K562 (cell line): ENCODE data around the gene USP12. TPM values are rescaled to one million over a fixed set of nuclear protein-coding genes. Genes with fewer than 3 reads are reported as not detected.

Experiments
- ATAC-seq: fragments of 200-7000 bp; cut with Tn5 transposase; 3 replicates; pipeline ENCODE4 v1.9.1; 2020; ENCODE audit warnings: moderate library complexity
- BruUV-seq: library from RNA; stranded (reverse); fragments of 400-500 nt; replicated peaks from 2 replicates; lab custom pipeline; 2021; lab: Mats Ljungman, UMichigan
- CTCF ChIA-PET: fragments of 300-600 bp; formaldehyde crosslinking; extraction: SDS; loops from one replicate; lab custom pipeline; 2021; ENCODE audit warnings: low intra/inter-chr PET ratio; lab: Yijun Ruan, JAX
- POLR2A ChIA-PET: fragments of 300-600, 350-650 bp; sonication (Branson Sonifier 250); formaldehyde crosslinking; extraction: SDS; loops from one replicate; lab custom pipeline; 2021; ENCODE audit warnings: antibody characterized with exemption, inconsistent platforms; lab: Yijun Ruan, JAX
- DNase-seq, 4 experiments: peaks; one replicate each; pipeline versions ENCODE4 v3.0.0 to v3.0.0-alpha.2; 2011 to 2018; ENCODE audit warnings: low spot score in 3 of 4, mixed read lengths in 3 of 4; ENCODE audit errors: extremely low read depth in 1 of 4
- FAIRE-seq: peaks from 2 replicates; lab custom pipeline; 2011; peaks lifted over from hg19 to GRCh38; lab: Jason Lieb, UNC
- H2AFZ ChIP-seq: 2 replicates; pipeline ENCODE4 v1.6.0; 2011; ENCODE audit warnings: low read depth, low read length, control low read depth, inconsistent platforms
- H3K27ac ChIP-seq: fragments of 200-600 bp; 3 replicates; pipeline ENCODE4 v1.8.0; 2011; ENCODE audit warnings: low read depth, mild to moderate bottlenecking, control low read depth, inconsistent platforms, low read length, moderate library complexity, mixed read lengths; ENCODE audit errors: extremely low read depth
- H3K27me3 ChIP-seq, 2 experiments: fragments of 300-600 bp in 1 of 2; 2 replicates in 1 of 2; 3 replicates in 1 of 2; pipeline versions ENCODE4 v1.6.0 to v1.8.0; 2011; ENCODE audit warnings: inconsistent platforms in 2 of 2, low read length in 2 of 2, mild to moderate bottlenecking in 1 of 2, mixed read lengths in 1 of 2, moderate library complexity in 1 of 2; ENCODE audit not compliant: control insufficient read depth in 2 of 2, insufficient read depth in 2 of 2
- H3K36me3 ChIP-seq: fragments of 300-600 bp; 3 replicates; pipeline ENCODE4 v1.8.0; 2011; ENCODE audit warnings: mild to moderate bottlenecking, low read length, inconsistent platforms; ENCODE audit not compliant: control insufficient read depth, insufficient read depth
- H3K4me1 ChIP-seq, 2 experiments: fragments of 200-600 bp in 1 of 2; replicated peaks in 1 of 2; 2 replicates in 1 of 2; 3 replicates in 1 of 2; pipeline versions ENCODE4 v1.5.1 to v1.8.0; 2011; ENCODE audit warnings: inconsistent platforms in 2 of 2, low read length in 2 of 2, mild to moderate bottlenecking in 1 of 2, mixed read lengths in 1 of 2, moderate library complexity in 1 of 2; ENCODE audit not compliant: control insufficient read depth in 2 of 2, insufficient read depth in 2 of 2
- H3K4me2 ChIP-seq: 2 replicates; pipeline ENCODE4 v1.6.1; 2011; ENCODE audit warnings: low read length, control low read depth, inconsistent platforms, mixed read lengths; ENCODE audit not compliant: insufficient read depth
- H3K4me3 ChIP-seq: fragments of 200-600 bp; sonication (generic), shearing (Covaris generic); 2 replicates; pipeline ENCODE4 v1.5.1; 2016; ENCODE audit warnings: control low read depth, inconsistent platforms
- H3K79me2 ChIP-seq: fragments of 200-600 bp; 3 replicates; pipeline ENCODE4 v1.8.0; 2011; ENCODE audit warnings: low read length, inconsistent platforms; ENCODE audit not compliant: control insufficient read depth, insufficient read depth
- H3K9ac ChIP-seq, 2 experiments: 2 replicates each; pipeline versions ENCODE4 v1.6.0 to v1.6.1; 2011; ENCODE audit warnings: low read depth in 2 of 2, low read length in 2 of 2, control low read depth in 1 of 2, inconsistent platforms in 1 of 2, mild to moderate bottlenecking in 1 of 2, mixed read lengths in 1 of 2; ENCODE audit not compliant: insufficient read depth in 1 of 2
- H3K9me1 ChIP-seq: one replicate; pipeline ENCODE4 v1.6.0; 2011; ENCODE audit warnings: inconsistent platforms, mild to moderate bottlenecking, low read length, moderate library complexity; ENCODE audit not compliant: control insufficient read depth, insufficient read depth
- H3K9me3 ChIP-seq: replicated peaks from 2 replicates; pipeline ENCODE4 v1.5.1; 2011; ENCODE audit warnings: low read depth, low read length, inconsistent platforms; ENCODE audit not compliant: control insufficient read depth, insufficient read depth
- H4K20me1 ChIP-seq: replicated peaks from 2 replicates; pipeline ENCODE4 v1.6.1; 2011; ENCODE audit warnings: low read length, inconsistent platforms, mixed read lengths; ENCODE audit not compliant: control insufficient read depth, insufficient read depth
- DPF2 ChIP-seq: fragments of 450-650 bp; IDR thresholded peaks from 2 replicates; pipeline ENCODE4 v1.6.1; 2016
- FOSL1 ChIP-seq: fragments of 200-800 bp; sonication (Bioruptor generic); conservative IDR thresholded peaks from 2 replicates; pipeline ENCODE4 v1.6.1; 2016; ENCODE audit warnings: missing genetic modification characterization, missing compliant biosample characterization
- NONO ChIP-seq, 2 experiments: fragments of 200-400 bp in 1 of 2; fragments of 450-650 bp in 1 of 2; formaldehyde crosslinking in 1 of 2; IDR thresholded peaks; 2 replicates each; pipeline ENCODE4 v1.6.1; 2017; ENCODE audit warnings: low read depth in 2 of 2, mild to moderate bottlenecking in 2 of 2, moderate library complexity in 2 of 2, low read length in 1 of 2
- NR2C1 ChIP-seq, 2 experiments: fragments of 450-650 bp; IDR thresholded peaks; 2 replicates each; pipeline ENCODE4 v1.6.1; 2017; ENCODE audit warnings: mild to moderate bottlenecking in 2 of 2, antibody characterized with exemption in 1 of 2, inconsistent platforms in 1 of 2, missing compliant biosample characterization in 1 of 2, missing genetic modification characterization in 1 of 2
- WGBS: fragments of 100-300 bp; shearing (Covaris generic); methylation state at CpG from one replicate; pipeline ENCODE4 v1.1.6; 2016; ENCODE audit warnings: low coverage, mixed read lengths; ENCODE audit not compliant: insufficient coverage; ENCODE audit errors: missing lambda C conversion rate; 5-methylcytosine and 5-hydroxymethylcytosine counted together
- in situ Hi-C: fragments of 300-500 bp; cut with MboI; formaldehyde crosslinking; loops from 4 replicates; pipeline ENCODE4 v1.15.0; 2018; ENCODE audit warnings: inconsistent platforms, mixed read lengths
- intact Hi-C: fragments of 100-400 bp; cut with micrococcal nuclease; formaldehyde crosslinking; loops from 2 replicates; pipeline ENCODE4 v1.14.2; 2022
- polyA plus RNA-seq, 8 experiments: library from polyadenylated mRNA; depleted of rRNA in 4 of 8; stranded (reverse) in 5 of 8; unstranded in 3 of 8; fragments of >200 nt; fragmentation: Nextera tagmentation in 2 of 8; fragmentation: Illumina TruSeq in 1 of 8; extraction: Ambion mirVana in 2 of 8; extraction: Trizol in 1 of 8; gene quantifications; 2 replicates each; pipeline versions ENCODE4 v1.2.1 to v1.2.3, GENCODE V29; 2011 to 2014; ENCODE audit warnings: inconsistent platforms in 1 of 8, missing spikeins in 1 of 8
- total RNA-seq, 7 experiments: library from RNA; depleted of rRNA in 6 of 7; stranded (reverse); fragments of >200 nt in 6 of 7; fragmentation: Illumina TruSeq in 2 of 7; extraction: Trizol in 2 of 7; gene quantifications; 2 replicates each; pipeline versions ENCODE4 v1.2.1 to v1.2.3, GENCODE V29; 2011 to 2021; ENCODE audit warnings: low replicate concordance in 1 of 7
- TF ChIP-seq, protein P1 (sequence below), 2 experiments: fragments of 450-650 bp in 1 of 2; sonication (generic) in 1 of 2; formaldehyde crosslinking in 1 of 2; IDR thresholded peaks; 2 replicates each; pipeline versions ENCODE4 v1.7.1 to v1.9.0; 2016 to 2022; ENCODE audit warnings: inconsistent platforms in 1 of 2, mild to moderate bottlenecking in 1 of 2, missing genetic modification reagents in 1 of 2
- TF ChIP-seq, protein P2 (sequence below): fragments of 200-400 bp; formaldehyde crosslinking; IDR thresholded peaks from 2 replicates; pipeline ENCODE4 v1.6.1; 2017; ENCODE audit warnings: mild to moderate bottlenecking, low read depth, low read length, moderate library complexity
- TF ChIP-seq, protein P3 (sequence below): fragments of 250-450 bp; sonication (Bioruptor Pico); IDR thresholded peaks from 2 replicates; pipeline ENCODE4 v1.5.0; 2022; ENCODE audit warnings: mild to moderate bottlenecking

Gene USP12
- total and polyA plus RNA-seq, 9 of the 15 experiments (the other 6 are each of a cell fraction or from before 2014, with no cell fraction given) = 1.8 to 20.5 (median 13.3) TPM

DNA sequence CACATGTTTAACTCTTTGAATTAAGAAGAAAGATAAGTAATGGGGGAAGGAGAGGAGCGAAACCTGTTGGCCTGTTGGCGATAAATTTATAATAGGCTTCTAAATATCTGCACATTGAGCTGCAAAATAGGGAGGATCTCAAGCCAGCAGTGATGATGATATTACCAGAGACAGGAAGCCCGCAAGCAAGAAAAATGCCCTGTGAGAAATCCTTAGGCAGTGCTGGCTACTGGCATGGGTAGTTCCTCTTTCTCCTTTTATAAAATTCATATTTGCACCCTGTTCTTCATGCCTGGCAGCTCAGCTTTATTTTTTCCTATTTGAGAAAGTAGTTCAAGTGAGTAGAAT is 858 bp upstream of the USP12 start:
- Histone ChIP-seq H3K79me2 (peaks cover 37% of the 10 kb centered on the region), H3K4me1 (peaks cover 3 to 34% of the 10 kb centered on the region in 2 experiments; a peak in 4 of 5 replicates), H4K20me1 (peaks cover 17% of the 10 kb centered on the region), H3K9me1 (no peaks in the 10 kb centered on the region), H3K4me2 (peak overlapping the region; percentile 77), H3K9ac (peak overlapping the region in 1 of 2 experiments; percentile 59; a peak in 2 of 4 replicates), H3K9me3 (no peaks in the 10 kb centered on the region), H2AFZ (peak overlapping the region; percentile 87), H3K27me3 (no peaks in the 10 kb centered on the region), H3K27ac (peak overlapping the region; percentile 83), H3K36me3 (no peaks in the 10 kb centered on the region), H3K4me3 (peak overlapping the region; percentile 69)
- in situ Hi-C loops (no loop called here), intact Hi-C loops (loop anchor here (5.0 kb wide), 1 partner anchor 190 kb away; no protein-coding TSS in a partner anchor)
- TSS peak; percentile 79 for BruUV-seq
- peak in 2 of 4 experiments; percentile 23 to 40 for DNase-seq
- CTCF ChIA-PET = no interaction called here
- ATAC-seq = no peak
- POLR2A ChIA-PET = interaction anchor here (0.5 to 1.7 kb wide), 3 partner anchors 11 to 138 kb away, joined by 3 to 8 read pairs (median 3); no protein-coding TSS in a partner anchor
- no peak for FAIRE-seq
- 5% methylated on average over 3 of the region's 3 CpGs for WGBS
- TF ChIP-seq, protein P1, sequence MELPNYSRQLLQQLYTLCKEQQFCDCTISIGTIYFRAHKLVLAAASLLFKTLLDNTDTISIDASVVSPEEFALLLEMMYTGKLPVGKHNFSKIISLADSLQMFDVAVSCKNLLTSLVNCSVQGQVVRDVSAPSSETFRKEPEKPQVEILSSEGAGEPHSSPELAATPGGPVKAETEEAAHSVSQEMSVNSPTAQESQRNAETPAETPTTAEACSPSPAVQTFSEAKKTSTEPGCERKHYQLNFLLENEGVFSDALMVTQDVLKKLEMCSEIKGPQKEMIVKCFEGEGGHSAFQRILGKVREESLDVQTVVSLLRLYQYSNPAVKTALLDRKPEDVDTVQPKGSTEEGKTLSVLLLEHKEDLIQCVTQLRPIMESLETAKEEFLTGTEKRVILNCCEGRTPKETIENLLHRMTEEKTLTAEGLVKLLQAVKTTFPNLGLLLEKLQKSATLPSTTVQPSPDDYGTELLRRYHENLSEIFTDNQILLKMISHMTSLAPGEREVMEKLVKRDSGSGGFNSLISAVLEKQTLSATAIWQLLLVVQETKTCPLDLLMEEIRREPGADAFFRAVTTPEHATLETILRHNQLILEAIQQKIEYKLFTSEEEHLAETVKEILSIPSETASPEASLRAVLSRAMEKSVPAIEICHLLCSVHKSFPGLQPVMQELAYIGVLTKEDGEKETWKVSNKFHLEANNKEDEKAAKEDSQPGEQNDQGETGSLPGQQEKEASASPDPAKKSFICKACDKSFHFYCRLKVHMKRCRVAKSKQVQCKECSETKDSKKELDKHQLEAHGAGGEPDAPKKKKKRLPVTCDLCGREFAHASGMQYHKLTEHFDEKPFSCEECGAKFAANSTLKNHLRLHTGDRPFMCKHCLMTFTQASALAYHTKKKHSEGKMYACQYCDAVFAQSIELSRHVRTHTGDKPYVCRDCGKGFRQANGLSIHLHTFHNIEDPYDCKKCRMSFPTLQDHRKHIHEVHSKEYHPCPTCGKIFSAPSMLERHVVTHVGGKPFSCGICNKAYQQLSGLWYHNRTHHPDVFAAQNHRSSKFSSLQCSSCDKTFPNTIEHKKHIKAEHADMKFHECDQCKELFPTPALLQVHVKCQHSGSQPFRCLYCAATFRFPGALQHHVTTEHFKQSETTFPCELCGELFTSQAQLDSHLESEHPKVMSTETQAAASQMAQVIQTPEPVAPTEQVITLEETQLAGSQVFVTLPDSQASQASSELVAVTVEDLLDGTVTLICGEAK (IDR thresholded peaks at IDR 0.05) = 0 out of 2 replicates have a peak, but pooled peaks have one; percentile 37
- TF ChIP-seq, protein P1 (CRISPR knock-in tag; IDR thresholded peaks at IDR 0.05) = no peak
- no peak for TF ChIP-seq NR2C1 (IDR thresholded peaks at IDR 0.05)
- no peak for TF ChIP-seq NR2C1 (tag; IDR thresholded peaks at IDR 0.05)
- TF ChIP-seq NONO (IDR thresholded peaks at IDR 0.05; ENCODE audit: low read depth in 2 of 2, low read length in 1 of 2) = no peak
- TF ChIP-seq, protein P2, sequence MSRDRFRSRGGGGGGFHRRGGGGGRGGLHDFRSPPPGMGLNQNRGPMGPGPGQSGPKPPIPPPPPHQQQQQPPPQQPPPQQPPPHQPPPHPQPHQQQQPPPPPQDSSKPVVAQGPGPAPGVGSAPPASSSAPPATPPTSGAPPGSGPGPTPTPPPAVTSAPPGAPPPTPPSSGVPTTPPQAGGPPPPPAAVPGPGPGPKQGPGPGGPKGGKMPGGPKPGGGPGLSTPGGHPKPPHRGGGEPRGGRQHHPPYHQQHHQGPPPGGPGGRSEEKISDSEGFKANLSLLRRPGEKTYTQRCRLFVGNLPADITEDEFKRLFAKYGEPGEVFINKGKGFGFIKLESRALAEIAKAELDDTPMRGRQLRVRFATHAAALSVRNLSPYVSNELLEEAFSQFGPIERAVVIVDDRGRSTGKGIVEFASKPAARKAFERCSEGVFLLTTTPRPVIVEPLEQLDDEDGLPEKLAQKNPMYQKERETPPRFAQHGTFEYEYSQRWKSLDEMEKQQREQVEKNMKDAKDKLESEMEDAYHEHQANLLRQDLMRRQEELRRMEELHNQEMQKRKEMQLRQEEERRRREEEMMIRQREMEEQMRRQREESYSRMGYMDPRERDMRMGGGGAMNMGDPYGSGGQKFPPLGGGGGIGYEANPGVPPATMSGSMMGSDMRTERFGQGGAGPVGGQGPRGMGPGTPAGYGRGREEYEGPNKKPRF = no peak
- TF ChIP-seq, protein P3, sequence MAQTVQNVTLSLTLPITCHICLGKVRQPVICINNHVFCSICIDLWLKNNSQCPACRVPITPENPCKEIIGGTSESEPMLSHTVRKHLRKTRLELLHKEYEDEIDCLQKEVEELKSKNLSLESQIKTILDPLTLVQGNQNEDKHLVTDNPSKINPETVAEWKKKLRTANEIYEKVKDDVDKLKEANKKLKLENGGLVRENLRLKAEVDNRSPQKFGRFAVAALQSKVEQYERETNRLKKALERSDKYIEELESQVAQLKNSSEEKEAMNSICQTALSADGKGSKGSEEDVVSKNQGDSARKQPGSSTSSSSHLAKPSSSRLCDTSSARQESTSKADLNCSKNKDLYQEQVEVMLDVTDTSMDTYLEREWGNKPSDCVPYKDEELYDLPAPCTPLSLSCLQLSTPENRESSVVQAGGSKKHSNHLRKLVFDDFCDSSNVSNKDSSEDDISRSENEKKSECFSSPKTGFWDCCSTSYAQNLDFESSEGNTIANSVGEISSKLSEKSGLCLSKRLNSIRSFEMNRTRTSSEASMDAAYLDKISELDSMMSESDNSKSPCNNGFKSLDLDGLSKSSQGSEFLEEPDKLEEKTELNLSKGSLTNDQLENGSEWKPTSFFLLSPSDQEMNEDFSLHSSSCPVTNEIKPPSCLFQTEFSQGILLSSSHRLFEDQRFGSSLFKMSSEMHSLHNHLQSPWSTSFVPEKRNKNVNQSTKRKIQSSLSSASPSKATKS (CRISPR knock-in tag) = no peak
- peak; percentile 75; the same call in 1 of the 2 replicates for TF ChIP-seq DPF2
- TF ChIP-seq FOSL1 (tag) = peak; percentile 50; the same call in 1 of the 2 replicates
